ENCODE data around the gene PHKG2.
A peak's percentile ranks its signal among the peaks of the same experiment; 100 is the strongest.
"Not testable (repeated sequence)": the region's sequence is repeated elsewhere in the genome, so short reads cannot be mapped to it uniquely, and the experiment has no call there.

Gene PHKG2

GRCh38 chr16:30747799-30748633, at the start of gene PHKG2:
Gene PHKG2, plus strand, starts transcription at chr16:30748425. Its CDS starts 396 bp downstream, at chr16:30748821.
- DNase-seq (ENCODE audit: low read depth in 2 of 2), result peak; percentile 84 to 87

GRCh38 chr16:30698816-30699614, 49.2 kb upstream of the PHKG2 start, which contains the start of gene SRCAP:
Gene SRCAP, plus strand, starts transcription at chr16:30699171. Its CDS starts 1,654 bp downstream, at chr16:30700825.
- DNase-seq (ENCODE audit: low read depth in 2 of 2), result peak; percentile 70 to 71

DNA sequence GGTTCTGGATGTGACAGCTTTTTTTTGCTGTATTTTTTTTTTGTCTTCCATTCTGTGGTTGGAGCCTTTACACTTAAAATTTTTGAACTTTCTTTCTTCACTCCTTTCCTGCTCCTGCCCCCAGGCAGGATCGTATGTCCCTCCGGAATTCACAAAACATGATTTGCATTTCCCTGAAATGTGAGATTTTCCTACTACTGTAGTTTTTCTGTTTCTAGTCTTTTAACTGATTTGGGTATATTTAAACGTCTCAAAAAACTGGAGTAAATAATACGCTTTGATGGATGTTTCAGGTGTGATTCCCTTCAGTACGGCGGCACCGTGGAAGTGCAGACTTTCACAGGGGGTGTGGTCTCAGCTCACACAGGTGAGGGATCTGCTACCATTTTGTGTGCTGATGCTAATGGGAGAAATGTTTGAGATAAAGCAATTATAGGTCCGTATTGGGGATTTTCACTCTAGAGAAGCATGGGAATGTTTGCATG, 48.6 kb upstream of the PHKG2 start:
- no peak for DNase-seq (ENCODE audit: low read depth in 2 of 2)

- DNase-seq (ENCODE audit: low read depth in 2 of 2), result no peak
Observed at GRCh38 chr16:30700491-30700890, 47.7 kb upstream of the PHKG2 start.

DNA sequence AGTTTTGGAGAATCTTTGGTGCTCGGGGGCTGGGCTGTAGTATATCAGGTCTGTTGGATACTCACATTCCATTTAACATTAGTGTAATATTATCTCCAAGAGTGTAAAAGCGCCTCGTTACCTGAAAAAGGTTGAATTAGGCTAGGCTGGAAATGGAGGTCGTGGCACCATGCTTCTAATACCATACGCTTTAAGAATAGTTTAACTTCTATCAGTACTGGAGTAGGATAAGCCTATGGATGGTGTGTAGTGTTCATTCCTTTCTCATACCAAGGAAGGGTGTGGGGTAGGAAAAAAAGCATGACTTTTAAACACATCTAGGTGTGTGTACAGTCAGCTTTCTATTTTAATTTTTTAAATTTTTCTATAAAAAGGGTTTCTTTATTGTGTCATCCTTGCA, 47.3 kb upstream of the PHKG2 start:
- no peak for DNase-seq (ENCODE audit: low read depth in 2 of 2)

- not testable (repeated sequence) for DNase-seq (ENCODE audit: low read depth in 2 of 2)
Observed at GRCh38 chr16:30703071-30703470, 45.2 kb upstream of the PHKG2 start.

GRCh38 chr16:30703971-30704370, 44.3 kb upstream of the PHKG2 start:
- no peak for DNase-seq (ENCODE audit: low read depth in 2 of 2)

DNA sequence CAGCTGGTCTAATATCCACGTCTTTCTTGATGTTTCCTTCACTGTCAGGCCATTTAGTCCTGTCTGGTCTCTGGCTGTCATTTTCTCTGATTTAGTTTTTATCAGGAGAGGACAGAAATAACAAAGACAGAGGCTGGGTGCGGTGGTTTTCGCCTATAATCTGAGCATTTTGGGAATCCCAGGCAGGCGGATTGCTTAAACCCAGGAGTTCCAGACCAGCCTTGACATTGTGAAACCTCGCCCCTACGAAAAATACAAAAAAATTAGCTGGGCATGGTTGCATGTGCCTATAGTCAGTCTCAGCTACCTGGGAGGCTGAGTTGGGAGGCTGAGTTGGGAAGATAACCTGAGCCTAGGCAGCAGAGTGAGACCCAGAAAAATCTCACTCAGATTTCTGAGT, 42.2 kb upstream of the PHKG2 start:
- no peak for DNase-seq (ENCODE audit: low read depth in 2 of 2)

GRCh38 chr16:30710971-30711370, 37.3 kb upstream of the PHKG2 start:
- DNase-seq (ENCODE audit: low read depth in 2 of 2), result no peak

DNA sequence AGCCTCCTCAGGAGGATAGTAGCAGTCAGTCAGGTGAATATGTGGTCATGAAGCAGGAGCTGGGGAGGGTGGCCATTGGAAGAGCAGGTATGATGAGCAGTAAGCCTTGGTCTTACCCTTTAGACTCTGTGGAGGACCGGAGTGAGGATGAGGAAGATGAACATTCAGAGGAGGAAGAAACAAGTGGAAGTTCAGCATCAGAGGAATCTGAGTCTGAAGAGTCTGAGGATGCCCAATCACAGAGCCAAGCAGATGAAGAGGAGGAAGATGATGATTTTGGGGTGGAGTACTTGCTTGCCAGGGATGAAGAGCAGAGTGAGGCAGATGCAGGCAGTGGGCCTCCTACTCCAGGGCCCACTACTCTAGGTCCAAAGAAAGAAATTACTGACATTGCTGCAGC, 36.5 kb upstream of the PHKG2 start:
- no peak for DNase-seq (ENCODE audit: low read depth in 2 of 2)

- DNase-seq (ENCODE audit: low read depth in 2 of 2), result peak; percentile 4 to 33
Observed at GRCh38 chr16:30715750-30716445, 32.3 kb upstream of the PHKG2 start.

GRCh38 chr16:30720086-30720485, 28.1 kb upstream of the PHKG2 start:
- DNase-seq (ENCODE audit: low read depth in 2 of 2), result no peak

DNA sequence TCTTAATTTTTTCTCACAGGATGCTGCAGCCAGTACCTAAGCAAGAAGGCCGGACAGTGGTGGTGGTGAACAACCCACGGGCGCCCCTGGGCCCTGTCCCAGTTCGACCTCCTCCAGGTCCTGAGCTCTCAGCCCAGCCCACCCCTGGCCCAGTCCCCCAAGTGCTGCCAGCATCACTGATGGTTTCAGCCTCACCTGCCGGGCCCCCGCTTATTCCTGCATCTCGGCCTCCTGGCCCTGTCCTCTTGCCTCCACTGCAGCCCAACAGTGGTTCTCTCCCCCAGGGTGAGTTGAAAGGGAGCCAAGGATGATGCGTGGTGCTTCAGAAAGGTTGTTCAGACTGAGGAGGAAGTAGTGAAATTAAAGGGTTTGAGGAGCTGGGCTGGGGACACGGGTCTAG, 27.5 kb upstream of the PHKG2 start:
- no peak for DNase-seq (ENCODE audit: low read depth in 2 of 2)

DNA sequence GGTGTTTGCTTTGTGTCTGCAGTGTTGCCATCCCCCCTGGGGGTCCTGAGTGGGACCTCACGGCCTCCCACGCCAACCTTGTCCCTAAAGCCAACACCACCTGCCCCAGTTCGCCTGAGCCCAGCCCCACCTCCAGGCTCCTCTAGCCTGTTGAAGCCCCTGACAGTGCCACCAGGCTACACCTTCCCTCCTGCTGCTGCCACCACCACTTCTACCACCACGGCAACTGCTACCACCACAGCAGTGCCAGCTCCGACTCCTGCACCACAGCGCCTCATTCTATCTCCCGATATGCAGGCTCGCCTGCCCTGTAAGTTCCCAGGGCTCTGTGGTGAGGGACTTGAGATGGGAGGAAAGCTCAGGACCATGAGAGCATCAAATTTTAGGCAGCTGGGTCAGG, 27.1 kb upstream of the PHKG2 start:
- no peak for DNase-seq (ENCODE audit: low read depth in 2 of 2)

DNA sequence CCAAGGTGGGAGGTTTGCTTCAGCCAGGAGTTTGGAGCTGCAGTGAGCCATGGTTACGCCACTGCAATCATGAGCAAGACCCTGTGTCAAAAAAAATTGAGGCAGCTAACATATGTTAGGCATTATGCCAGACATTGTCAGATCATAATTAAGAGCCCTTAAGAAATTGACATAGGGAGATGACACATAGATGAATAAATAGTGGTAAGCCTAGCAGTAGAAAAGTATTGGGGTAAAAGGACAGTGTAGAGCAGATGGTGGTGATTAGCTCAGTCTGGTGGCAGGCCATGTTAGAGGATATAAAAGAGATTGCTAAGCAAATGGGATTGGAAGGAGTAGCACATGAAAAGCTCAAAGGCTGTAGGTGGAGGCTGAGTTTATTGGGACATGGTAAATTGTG, 26.6 kb upstream of the PHKG2 start:
- DNase-seq (ENCODE audit: low read depth in 2 of 2), result no peak

DNA sequence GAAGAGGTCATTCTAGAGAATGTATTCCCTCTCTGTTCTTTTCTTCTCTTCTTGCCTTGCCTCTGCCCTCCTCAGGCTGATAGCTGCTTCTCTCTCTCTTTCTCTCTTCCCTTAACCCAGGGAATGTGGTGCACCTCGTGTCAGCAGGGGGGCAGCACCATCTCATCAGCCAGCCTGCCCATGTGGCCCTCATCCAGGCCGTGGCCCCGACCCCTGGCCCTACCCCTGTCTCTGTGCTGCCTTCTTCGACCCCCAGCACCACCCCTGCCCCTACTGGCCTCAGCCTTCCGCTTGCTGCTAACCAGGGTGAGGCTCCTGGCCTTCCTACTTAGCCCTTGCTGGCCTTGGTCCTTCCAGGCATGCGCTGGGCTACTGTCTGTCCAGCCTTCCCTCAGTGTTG, 25.8 kb upstream of the PHKG2 start:
- no peak for DNase-seq (ENCODE audit: low read depth in 2 of 2)

DNA sequence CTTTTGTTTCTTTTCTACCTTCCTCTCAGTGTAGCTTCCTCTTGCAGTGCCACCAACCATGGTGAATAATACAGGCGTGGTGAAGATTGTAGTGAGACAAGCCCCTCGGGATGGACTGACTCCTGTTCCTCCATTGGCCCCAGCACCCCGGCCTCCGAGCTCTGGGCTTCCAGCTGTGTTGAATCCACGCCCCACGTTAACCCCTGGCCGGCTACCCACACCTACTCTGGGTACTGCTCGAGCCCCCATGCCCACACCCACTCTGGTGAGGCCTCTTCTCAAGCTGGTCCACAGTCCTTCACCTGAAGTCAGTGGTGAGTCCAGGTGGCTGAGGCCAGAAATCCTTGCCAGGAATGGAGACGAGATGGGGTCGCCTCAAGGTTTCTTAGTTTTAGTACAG, 25.3 kb upstream of the PHKG2 start:
- no peak for DNase-seq (ENCODE audit: low read depth in 2 of 2)

DNA sequence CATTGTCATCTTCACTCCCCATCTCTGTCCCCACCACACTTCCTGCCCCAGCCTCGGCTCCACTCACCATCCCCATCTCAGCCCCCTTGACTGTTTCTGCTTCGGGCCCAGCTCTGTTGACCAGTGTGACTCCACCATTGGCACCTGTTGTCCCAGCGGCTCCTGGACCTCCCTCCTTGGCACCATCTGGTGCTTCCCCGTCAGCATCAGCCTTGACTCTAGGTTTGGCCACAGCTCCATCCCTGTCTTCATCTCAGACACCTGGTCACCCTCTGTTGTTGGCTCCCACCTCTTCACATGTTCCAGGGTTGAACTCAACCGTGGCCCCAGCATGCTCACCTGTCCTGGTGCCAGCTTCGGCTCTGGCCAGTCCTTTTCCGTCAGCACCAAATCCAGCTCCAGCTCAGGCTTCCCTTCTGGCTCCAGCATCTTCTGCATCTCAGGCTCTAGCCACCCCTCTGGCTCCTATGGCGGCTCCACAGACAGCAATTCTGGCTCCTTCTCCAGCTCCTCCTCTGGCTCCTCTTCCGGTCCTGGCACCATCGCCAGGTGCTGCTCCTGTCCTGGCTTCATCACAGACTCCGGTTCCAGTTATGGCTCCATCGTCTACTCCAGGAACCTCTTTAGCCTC, 24.4 kb upstream of the PHKG2 start:
- DNase-seq (ENCODE audit: low read depth in 2 of 2), result no peak

GRCh38 chr16:30724641-30725417, 23.4 kb upstream of the PHKG2 start:
- DNase-seq (ENCODE audit: low read depth in 2 of 2), result no peak

- DNase-seq (ENCODE audit: low read depth in 2 of 2), result no peak
Observed at GRCh38 chr16:30725418-30725792, 22.8 kb upstream of the PHKG2 start.

DNA sequence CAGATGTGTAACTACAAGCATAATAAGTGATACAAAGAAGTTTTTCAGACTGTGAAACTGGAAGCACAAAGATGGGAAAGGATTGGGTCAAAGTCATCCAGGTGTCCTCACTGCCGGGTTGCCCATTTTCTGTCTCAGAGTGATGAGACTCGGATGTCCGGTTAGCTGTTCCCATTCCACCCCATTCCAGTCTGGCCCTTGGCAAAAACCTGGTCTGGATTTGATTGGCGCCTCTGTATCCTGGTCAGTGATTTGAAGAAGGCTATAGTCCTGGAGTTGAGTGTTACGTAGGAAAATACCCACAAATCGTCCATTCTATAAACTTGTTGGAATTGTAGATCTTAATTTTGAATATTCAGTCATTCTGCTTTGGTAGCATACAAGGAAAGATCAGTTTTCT, 19.9 kb upstream of the PHKG2 start:
- no peak for DNase-seq (ENCODE audit: low read depth in 2 of 2)
